ENCODE results near the gene DIPK1C.
"Not testable (repeated sequence)": the region's sequence is repeated elsewhere in the genome, so short reads cannot be mapped to it uniquely, and the experiment has no call there.

DIPK1C gene

DNA sequence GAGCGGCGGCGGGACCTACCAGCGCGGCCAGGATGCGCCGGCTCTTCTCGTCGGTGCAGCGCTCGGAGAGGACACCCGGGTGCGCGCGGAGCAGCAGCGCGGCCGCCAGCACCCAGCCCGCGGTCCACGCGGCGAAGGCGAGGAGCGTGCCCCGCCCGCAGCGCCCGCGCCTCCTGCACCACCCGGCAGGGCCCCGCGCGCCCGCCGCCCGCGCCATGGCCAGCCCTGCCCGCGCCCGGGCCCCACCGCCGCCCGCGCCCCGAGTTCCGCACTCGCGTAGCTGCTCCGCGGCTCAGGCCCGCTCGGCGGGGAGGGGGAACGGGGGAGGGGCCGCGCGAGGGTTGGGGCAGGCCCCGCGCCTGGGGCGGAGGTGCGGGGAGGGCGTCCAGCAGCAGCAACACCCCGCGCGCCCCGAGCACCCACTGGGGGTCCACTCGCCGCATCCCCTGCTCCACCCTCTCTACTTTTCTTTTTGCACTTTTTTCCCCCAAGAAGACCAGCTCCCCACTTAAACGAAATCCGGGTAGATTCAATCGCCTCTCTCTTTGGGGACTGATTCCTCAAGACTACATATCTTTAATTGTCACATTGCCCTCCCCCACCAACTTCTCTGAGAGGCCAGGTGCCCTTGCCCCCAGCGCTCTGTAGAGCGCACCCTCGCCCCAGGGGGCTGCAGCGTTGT, at the start of gene DIPK1C:
Gene DIPK1C, minus strand, starts transcription at position 266 of the 682 bp plus-strand sequence. Its CDS starts 49 bp downstream, at position 217.
- no peak for DNase-seq

DNA sequence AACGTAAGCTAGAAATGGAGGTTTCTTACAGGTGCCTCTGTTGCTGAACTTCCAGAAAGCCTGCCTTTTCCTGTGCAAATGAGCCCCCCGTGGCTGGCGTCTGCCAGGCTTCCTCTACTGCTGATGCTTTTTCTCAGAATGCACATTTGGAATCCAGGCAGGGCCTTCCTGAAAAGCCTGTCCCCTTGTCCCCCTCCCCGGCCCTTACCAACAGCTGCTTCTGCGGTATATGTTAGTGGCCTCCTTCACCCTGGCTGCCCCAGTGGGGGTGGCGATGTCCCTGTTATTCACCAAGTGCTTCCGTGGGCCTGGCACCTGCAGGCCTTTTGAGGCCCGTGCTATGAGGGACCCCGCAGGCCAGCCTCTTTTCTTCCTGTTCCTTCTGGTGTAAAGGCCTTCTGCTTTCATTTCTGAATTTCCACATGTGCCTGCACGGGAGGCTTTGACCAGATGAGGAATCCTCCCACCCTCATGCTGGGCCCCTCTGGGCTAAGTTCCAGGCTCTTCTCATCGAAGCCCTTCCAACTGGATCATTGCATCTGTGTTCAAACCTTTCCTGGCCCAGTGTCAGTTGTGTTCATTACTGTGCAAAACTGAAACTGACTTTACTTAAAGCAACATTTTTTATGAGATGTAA, 49.5 kb upstream of the DIPK1C start:
- no peak for DNase-seq

DNA sequence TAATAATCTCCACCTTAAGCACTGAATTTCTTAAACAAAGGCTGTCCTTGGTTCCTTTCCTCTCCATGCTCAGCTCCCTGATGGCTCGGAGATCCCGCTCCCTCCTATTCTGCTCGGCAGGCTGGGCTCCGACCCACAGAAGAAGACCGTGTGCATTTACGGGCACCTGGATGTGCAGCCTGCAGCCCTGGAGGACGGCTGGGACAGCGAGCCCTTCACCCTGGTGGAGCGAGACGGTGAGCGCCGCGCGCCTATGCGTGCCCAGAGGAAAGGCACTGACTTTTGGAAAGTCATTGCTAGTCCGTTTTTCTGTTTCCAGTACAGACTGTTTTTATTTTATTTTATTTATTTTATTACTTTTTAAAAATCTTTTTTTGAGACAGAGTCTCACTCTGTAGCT, 48.7 kb upstream of the DIPK1C start:
- no peak for DNase-seq

DNA sequence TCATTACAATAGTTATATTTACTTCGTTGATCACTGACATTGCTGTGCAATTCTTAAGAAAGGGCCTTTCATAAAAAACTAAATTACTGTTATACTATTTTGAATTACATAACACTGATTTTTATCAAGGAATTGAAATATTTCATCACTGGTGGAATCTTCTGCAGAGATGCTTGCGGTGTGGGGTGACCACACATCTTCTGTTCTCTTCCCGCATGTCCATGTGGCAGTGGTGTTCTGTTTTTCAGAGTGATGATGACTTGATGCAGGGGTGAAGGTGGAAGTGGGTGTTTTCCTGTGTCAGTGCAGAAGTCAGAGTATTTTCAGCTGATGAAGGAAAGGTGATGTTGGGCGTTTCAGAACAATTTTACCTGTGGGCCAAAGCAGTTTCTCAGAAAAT, 46.0 kb upstream of the DIPK1C start:
- no peak for DNase-seq

DNA sequence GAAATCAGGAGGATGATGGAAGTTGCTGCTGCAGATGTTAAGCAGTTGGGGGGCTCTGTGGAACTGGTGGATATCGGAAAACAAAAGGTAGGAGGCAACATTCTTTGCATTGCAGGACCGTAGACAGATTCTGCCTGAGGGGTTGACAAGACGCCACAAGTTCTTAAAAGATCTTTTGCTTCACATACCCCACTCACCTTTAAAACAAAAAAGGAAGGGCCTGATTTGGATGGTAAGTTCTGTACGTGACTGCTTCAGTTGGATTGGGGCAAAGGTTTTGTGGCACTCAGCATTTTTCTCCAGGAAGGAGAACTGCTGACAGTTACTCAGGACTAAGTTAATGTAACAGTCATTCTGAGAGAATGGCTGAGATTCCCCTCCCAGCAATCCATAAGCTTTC, 44.3 kb upstream of the DIPK1C start:
- DNase-seq, result no peak

DNA sequence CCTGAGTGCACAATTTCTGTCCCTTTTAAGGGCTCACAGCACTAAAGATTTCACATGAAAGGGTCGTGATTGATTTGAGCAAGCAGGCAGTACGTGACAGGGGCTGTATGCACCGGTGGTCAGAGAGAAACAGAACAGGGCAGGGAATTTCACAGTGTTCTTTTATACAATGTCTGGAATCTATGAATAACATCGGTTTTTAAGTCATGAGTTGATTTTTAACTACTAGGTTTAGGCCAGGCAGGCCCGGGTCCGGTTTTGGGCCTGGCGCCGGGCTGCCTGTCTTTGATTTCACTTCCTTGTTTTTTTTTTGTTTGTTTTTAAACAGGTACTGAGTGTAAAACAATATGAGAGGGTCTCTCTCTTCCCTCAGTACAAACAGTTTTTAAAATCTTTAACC, 43.7 kb upstream of the DIPK1C start:
- not testable (repeated sequence) for DNase-seq

DNA sequence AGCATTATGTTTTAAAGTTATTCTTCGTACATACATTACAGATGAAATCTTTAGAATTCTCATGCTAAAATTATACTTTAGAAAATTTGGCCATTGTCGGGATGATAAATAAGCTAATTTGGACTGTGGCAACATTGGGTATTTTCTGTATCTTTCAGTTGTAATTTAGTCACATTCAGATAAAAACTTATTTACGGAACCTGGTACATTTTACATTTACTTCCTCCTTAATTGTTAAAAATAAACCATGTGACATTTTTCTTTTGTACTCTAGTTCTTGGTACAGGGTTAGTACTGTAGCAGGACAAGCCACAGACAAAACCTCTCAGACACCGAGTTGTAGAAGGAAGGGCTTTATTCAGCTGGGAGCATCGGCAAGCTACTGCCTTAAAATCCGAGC, 43.3 kb upstream of the DIPK1C start:
- no peak for DNase-seq

DNA sequence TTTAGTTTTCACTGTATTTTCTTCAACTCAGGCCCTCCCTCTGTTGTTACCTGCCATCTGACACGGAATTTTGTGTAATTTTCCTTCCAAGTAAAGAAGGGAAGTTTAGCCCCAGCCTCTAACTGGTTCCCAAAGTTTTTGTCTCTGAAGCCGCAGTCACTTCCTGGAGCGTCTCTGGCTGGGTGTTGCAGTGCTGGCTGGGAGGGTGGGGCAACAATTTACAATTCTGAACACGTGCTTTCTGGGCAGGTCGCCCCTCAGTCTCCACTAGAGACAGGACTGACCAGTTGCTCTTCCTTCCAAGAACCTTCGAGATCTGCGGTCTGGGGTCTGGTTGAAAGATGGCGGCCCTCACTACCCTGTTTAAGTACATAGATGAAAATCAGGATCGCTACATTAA, 42.5 kb upstream of the DIPK1C start:
- DNase-seq, result peak; percentile 46

DNA sequence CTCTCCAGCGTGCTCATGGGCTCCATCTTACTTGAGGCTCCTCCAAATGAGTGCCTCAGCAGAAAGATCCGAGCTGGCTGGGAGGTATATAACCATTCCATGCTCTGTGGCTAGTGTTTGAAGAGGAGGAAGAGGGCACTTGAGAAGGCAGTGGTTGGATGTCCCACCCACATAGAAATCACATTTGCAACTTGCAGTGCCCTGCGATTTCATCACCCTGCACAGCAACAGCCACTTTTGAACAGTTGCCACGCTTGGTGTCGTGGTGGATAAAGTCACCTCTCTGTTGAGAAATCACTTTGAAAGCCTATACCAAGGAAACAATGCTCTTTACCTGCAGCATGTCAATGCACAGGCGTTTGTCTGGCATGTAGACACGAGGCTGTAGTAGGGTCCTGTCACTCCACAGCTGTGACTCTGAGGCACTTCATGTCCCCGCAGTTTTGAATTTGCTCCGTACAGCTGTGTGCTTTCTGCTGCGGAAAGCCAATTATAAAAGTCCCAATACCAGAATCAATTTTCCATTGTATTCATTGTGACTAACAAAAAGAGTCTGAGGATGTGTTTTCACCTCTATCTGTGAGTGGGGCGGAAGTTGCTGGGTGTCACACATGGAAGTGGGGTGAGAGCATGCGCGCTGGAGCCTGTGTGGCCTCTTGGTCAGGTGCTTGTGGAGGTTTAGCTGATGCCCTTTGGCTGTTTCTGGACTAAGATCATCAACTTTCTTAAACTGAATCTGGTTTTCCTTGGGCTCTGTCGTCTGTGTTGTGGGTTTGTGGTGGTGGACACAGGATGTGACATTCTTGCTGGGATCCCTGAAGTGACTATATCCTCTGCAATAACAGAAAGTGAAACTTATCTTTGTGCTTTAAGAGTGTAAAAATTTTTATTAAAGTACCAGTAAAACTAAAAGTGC, 41.9 kb upstream of the DIPK1C start:
- DNase-seq, result peak; percentile 85

DNA sequence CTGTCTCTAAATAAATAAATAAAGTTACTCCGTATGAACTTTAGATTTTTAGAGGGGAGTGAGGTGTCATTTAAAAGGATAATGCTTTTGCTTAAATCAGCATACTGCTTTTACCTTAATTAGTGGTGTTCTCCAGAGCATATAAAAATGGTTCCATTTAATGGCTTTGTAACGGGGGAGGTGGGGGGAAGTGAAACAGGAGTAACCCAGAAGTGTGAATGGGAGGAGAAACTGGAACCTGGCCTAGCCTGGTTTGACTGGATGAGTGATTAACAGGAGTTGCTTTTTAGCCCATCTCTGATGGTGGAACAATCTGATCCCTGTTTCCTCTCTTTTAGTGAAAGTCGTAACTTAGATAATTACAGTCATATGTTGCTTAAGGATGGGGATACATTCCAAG, 40.7 kb upstream of the DIPK1C start:
- no peak for DNase-seq

DNA sequence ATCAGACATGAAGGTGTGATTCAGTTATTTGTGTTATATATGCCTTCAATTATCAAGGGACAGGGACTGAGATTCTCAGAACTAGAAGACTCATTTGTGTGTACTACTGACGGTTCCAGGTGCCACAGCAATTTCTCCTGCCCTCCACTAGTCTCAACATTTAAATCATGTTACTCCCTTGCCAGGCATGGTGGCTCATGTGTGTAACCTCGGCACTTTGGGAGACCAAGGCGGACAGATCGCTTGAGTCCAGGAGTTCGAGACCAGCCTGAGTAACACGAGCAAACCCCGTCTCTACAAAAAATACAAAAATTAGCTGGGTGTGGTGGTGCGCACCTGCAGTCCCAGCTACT, 40.2 kb upstream of the DIPK1C start:
- no peak for DNase-seq

DNA sequence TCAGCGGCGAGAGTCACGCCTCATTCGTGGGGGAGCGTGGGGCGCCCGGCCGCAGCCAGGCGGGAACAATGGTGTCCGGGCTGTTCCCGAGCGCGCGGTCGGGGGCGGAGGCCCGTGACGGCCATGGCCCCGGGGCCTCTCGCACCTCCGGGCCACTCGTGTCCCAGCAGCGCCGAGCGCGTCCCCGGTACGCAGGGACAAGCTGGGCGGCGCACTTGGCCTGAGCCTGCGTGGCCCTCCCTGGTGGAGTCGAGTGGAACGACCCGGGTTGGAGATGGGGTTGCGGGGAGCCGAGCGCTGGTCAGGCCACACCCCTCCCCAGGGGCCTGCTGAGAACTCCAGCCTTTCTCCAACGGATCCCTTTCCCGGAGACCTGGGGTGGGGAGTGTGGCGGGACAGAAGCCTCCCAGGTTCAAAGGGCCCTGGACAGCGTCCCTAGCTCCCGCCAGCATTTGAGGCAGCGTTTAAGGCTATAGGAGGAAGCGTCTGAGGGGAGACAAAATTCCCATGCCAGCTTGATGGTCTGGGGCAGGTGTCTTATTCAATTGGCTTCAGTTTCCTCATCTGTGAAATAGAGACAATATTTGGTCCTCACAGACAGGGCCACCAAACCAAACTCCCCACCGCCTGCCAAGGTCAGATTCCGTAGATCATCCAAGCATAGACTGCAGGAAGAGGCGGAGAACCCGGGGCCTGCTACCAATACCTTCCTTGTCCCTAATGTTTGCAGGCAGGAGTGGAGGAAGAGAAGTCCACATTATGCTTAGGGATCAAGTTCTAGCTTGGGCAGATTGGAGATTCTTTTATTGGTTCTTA, 39.6 kb upstream of the DIPK1C start:
- peak; percentile 42 for DNase-seq

DNA sequence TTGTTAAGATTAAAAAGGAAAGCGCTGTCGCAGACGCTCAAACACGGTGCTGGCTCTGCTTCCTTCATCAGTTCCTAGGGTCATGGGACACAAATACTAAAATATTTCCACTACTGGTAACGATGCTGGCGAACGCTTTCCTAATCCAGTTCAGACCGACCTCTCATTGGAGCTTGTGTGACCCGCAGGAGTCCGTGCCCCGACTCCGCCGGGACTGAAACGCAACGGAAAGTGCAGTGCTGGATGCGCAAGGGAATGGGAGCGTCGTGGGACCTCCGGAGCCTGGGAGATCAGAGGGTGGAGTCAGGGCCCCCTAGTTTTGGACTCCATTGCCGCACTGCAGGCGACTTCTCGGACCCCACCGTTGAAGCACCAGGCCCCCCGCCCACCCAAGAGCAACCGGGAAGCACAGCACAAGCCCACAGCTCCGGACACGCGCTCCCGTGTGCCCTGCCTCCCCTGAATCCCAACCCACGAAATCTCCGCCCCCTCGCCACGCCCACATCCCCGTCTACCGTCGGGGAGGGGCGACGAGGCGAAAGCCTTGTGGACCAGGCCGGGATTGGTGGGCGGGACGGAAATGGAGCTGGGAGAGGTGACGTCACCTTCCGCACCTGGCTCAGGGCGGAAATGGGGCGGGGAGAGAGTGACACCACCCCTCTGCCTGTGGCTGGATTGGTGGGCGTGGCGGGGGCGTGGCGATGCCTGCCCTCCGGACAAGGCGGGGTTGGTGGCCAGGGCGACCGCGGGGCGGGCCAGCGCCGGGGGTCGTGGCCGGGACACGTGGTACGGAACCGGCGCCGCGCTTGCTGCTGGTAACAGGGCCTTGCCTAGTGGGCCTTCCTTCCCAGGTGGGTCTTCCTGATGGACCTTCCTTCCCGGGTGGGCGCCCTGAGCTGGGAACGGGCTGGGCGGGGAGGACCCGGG, 38.7 kb upstream of the DIPK1C start, which contains the start of gene CNDP2:
Gene CNDP2, plus strand, starts transcription at position 783 of the 927 bp plus-strand sequence. CDS start 3,611 bp downstream, outside the sequence.
- peak; percentile 100 for DNase-seq

DNA sequence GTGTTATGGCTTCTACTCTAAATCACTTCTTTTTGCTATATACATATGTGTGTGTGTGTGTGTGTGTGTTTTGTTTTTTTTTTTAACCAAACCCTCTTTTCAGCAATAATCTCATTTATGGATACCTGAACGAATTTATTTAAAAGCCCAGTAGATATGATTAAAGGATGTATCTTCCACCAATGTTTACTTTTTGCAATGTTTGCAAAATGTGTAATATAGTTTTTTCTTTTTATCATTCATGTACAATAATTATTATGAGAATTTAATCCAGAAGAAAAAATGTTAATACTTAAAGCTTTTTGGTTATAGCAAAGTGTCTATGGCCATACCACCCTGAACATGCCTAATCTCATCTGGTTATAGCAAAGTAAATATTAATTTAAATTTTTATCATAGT, 37.4 kb upstream of the DIPK1C start:
- DNase-seq, result no peak

DNA sequence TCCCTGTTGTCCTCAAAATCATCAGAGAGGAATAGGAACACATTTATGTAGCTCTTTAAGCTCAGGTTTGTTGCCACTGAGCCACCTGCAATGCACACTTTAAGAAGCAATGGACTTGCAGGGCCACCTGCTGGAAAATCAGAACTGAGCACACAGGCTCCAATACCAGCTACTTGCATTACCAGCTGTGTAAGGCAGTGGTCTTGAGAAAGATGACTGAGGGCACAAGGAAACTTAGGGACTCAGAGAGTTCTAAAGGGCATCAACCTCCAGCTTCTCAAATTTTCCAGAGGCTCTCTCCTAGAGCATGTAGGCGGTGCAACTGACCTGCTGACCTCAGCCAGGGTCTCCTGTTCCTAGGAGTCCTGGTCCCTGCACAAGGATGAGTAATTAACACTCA, 36.6 kb upstream of the DIPK1C start:
- peak; percentile 48 for DNase-seq

DNA sequence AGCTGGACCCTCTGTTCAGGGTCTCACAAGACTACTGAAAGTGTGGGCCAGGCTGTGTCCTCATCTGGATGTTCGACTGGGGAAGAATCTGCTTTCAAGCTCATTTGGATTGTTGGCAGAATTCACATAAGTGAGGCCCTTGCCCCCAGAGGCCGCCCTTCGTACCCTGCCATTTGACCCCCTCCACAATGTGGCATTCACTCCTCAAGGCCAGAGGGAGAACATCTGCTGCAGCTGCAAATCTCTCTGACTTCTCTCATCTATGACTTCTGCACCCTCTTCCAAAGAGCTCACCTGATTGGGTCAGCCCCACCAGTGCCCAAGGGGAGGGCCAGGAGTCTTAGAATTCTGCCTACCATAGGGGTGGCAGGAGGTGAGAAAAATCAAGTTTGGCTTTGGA, 35.2 kb upstream of the DIPK1C start:
- DNase-seq, result no peak

DNA sequence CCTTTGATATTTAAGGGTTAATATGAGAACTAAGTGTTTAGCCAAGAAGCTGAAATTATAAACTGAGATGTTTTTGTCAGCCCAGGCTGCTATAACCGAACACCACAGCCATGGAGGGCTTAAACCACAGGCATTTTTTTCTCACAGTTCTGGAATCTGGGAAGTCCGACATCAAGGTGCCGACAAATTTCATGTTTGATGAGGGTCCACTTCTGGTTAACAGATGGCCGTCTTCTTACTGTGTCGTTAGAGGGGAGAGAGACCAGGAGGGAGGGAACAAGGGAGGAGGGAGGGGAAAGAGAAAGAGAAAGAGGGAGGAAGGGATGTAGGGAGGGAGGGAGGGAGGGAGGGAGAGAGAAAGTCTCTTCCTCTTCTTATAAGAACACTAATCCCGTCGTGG, 32.6 kb upstream of the DIPK1C start:
- DNase-seq, result no peak

DNA sequence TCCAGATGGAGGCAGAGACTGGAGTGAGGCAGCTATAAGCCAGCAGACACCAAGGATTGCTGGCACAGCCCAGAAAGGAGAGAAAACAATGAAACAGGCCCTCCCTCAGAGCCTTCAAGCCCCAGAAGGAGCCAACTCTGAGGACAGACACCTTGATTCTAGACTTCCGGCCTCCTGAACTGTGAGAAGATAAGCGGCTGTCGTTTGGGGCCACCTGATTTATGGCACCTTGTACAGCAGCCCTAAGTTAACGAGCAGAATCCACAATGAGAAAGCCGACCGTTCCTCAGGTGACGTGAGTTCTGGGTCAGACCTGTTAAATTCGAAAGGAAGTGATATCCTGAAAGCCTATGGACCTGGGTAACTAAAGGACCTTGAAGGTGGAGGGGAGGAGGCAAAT, 31.8 kb upstream of the DIPK1C start:
- no peak for DNase-seq

DNA sequence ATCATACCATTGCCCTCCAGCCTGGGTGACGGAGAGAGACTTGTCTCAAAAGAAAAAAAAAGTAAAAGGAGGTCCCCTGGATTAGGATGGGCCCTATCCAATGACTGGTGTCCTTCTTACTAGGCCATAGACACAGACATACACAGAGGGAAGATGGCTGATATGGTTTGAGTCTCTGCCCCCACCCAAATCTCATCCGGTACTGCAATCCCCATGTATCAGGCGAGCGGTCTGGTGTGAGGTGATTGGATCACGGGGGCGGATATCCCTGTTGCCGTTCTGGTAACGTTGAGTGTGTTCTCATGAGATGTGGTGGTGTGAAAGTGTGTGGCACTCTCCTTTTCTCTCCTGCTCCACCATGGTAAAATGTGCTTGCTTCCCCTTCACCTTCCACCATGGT, 31.2 kb upstream of the DIPK1C start:
- no peak for DNase-seq

DNA sequence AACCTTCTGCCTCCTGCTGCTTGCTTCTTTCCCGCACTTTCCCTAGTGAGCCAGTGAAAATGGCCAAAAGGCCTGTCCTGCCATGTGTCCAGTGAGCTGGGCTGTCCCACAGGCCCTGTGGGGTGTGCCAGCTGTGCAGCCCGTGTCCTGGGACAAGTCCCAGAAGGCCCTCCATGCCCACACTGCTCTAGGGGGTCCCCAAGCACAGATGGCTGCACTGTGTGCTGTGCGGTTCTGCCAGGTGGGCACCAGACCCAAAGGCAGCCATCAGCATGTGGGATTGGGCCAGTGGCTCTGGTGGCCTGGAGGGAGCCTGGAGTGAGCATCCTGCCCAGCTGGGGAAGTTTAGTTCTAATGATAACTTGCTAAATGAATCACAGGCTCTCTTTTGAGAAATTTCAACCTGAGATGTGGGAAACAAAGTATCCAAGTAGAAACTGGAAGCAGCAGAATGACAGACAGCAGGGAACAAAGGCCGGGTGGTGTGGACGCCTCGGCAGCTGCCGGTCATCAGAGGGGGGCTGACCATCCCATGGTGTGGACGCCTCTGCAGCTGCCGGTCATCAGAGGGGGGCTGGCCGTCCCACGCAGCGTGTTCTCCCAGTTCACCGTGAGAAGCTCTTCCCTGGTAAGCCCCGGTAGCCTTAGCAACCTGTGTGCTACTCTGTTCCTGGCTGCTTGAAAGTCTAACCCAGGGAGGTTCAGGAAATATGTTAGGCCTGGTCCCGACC, 29.2 kb upstream of the DIPK1C start:
- DNase-seq, result no peak

DNA sequence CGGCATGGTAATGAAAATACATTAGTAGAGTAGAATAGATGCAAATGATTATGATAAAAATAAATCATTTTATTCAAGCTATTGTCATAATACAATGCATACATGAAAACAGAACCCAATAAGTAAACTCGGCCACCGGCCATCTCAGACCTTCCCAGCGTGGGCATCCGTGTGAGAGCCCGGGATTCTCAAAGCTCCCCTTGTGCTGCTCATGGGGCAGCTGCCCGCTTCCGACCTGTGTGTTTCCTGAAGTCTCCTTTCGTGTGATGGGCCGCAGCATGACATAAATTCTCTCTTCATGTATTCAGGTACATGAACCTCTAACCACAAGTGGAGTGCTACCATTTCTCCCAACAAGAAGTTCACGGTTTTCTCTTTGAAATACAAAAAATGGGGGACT, 25.6 kb upstream of the DIPK1C start:
- no peak for DNase-seq

All from stimulated activated CD4-positive, alpha-beta T cell treated with anti-CD3 and anti-CD28 coated beads, Interleukin-4, amount 100 ng/mL, for 24 hours (primary cell).